Stimulated activated CD8-positive, alpha-beta memory T cell treated with anti-CD3 and anti-CD28 coated beads, Interleukin-12 subunit alpha, Interleukin-12 subunit beta, amount 100 ng/mL, for 4 hours (primary cell): ENCODE data around the gene SSBP3.

ENCODE experiments used
- DNase-seq: peaks from one replicate; pipeline ENCODE4 v3.0.0-alpha.2; 2020; ENCODE audit warnings: low read depth

The SSBP3 gene

DNA sequence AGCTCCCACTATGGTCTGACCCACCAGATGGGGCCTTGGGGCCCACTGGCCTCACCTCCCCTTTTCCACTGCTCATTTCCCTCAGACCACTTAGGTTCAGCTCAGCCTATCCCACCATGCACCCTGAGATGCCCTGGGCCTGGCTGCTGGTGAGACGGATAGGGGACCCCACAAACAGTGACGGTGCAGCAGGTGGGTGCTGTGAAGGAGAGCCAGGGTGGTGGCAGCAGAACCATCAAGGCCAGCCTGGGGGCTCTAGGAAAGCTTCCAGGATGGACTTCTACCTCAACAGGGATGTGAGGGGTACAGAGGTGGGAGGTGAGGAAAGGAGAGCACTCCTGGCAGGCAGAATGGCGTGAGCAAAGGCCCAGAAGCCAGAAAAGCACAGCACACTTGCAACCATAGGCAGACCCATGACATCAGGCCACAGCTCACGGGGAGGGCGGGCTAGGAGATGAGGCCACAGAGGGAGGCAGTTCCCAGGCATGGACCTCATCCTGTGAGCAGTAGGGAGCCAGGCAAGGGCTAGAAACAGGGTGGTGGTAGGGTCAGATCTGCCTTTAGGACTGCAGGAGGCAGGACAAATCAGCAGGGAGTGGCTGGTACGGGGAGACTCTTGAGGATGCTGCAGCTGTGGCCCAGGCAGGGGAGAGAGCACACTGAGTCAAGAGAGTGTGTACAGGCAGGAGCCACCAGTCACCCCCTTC is 229.4 kb downstream of the SSBP3 start:
- no peak for DNase-seq
